H9 (cell line): ENCODE results near the gene ZBTB22. TPM values are rescaled to one million over a fixed set of nuclear protein-coding genes. Genes with fewer than 3 reads are reported as not detected.
A peak's percentile ranks its signal among the peaks of the same experiment; 100 is the strongest.

Experiments used
- DNase-seq: peaks from one replicate; pipeline ENCODE4 v3.0.0-alpha.2; 2017
- H2AFZ ChIP-seq: one replicate; pipeline ENCODE4 v1.6.1; 2013; ENCODE audit warnings: mild to moderate bottlenecking, low read length, control low read depth, moderate library complexity
- H2AK5ac ChIP-seq: 2 replicates; pipeline ENCODE4 v1.6.1; 2013; ENCODE audit warnings: low read length, control low read depth, mixed read lengths; ENCODE audit not compliant: insufficient read length
- H2BK120ac ChIP-seq: one replicate; pipeline ENCODE4 v1.6.1; 2013; ENCODE audit warnings: low read depth, mild to moderate bottlenecking, low read length, control low read depth, inconsistent platforms; ENCODE audit not compliant: poor library complexity, severe bottlenecking
- H2BK12ac ChIP-seq: 2 replicates; pipeline ENCODE4 v1.6.1; 2013; ENCODE audit warnings: low read length, control low read depth, mixed read lengths, low read depth; ENCODE audit not compliant: insufficient read length
- H2BK15ac ChIP-seq: 2 replicates; pipeline ENCODE4 v1.6.1; 2013; ENCODE audit warnings: low read depth, low read length, control low read depth
- H2BK20ac ChIP-seq: one replicate; pipeline ENCODE4 v1.6.1; 2013; ENCODE audit warnings: low read depth, mild to moderate bottlenecking, low read length, control low read depth, inconsistent platforms; ENCODE audit not compliant: poor library complexity, severe bottlenecking
- H2BK5ac ChIP-seq: 2 replicates; pipeline ENCODE4 v1.6.1; 2013; ENCODE audit warnings: low read length, control low read depth, mixed read lengths; ENCODE audit not compliant: insufficient read length
- H3K14ac ChIP-seq: 2 replicates; pipeline ENCODE4 v1.6.1; 2013; ENCODE audit warnings: low read length, control low read depth; ENCODE audit not compliant: insufficient read depth
- H3K18ac ChIP-seq: 2 replicates; pipeline ENCODE4 v1.6.1; 2013; ENCODE audit warnings: low read depth, mild to moderate bottlenecking, mixed read lengths, low read length, control low read depth; ENCODE audit not compliant: insufficient read length
- H3K23ac ChIP-seq: 2 replicates; pipeline ENCODE4 v1.6.1; 2013; ENCODE audit warnings: low read length, control low read depth, mixed read lengths, low read depth; ENCODE audit not compliant: insufficient read length
- H3K23me2 ChIP-seq: 2 replicates; pipeline ENCODE4 v1.6.1; 2013; ENCODE audit warnings: low read depth, mild to moderate bottlenecking, mixed read lengths, low read length, control low read depth; ENCODE audit not compliant: insufficient read length, poor library complexity, severe bottlenecking
- H3K27ac ChIP-seq: 2 replicates; pipeline ENCODE4 v1.5.1; 2013; ENCODE audit warnings: low read length, control low read depth, mixed read lengths, low read depth; ENCODE audit not compliant: insufficient read length
- H3K27me3 ChIP-seq: 2 replicates; pipeline ENCODE4 v1.6.1; 2013; ENCODE audit warnings: low read length, control low read depth, inconsistent platforms; ENCODE audit not compliant: insufficient read depth
- H3K4ac ChIP-seq: 2 replicates; pipeline ENCODE4 v1.6.1; 2013; ENCODE audit warnings: low read depth, mild to moderate bottlenecking, control low read depth, inconsistent platforms, low read length, moderate library complexity
- H3K4me1 ChIP-seq: 2 replicates; pipeline ENCODE4 v1.6.1; 2013; ENCODE audit warnings: low read length, control low read depth, inconsistent platforms; ENCODE audit not compliant: insufficient read depth
- H3K4me2 ChIP-seq: 2 replicates; pipeline ENCODE4 v1.6.1; 2013; ENCODE audit warnings: low read length, control low read depth, mixed read lengths; ENCODE audit not compliant: insufficient read length, insufficient read depth
- H3K56ac ChIP-seq: 2 replicates; pipeline ENCODE4 v1.6.1; 2013; ENCODE audit warnings: low read depth, mild to moderate bottlenecking, mixed read lengths, low read length, control low read depth; ENCODE audit not compliant: insufficient read length
- H3K79me1 ChIP-seq: 2 replicates; pipeline ENCODE4 v1.6.1; 2013; ENCODE audit warnings: low read depth, mild to moderate bottlenecking, moderate library complexity, low read length, control low read depth, inconsistent platforms; ENCODE audit not compliant: insufficient read depth, poor library complexity, severe bottlenecking
- H3K79me2 ChIP-seq: 2 replicates; pipeline ENCODE4 v1.6.1; 2013; ENCODE audit warnings: low read length, control low read depth, inconsistent platforms; ENCODE audit not compliant: insufficient read depth
- H3K9ac ChIP-seq: 2 replicates; pipeline ENCODE4 v1.6.1; 2013; ENCODE audit warnings: low read length, control low read depth, mixed read lengths; ENCODE audit not compliant: insufficient read length; ENCODE audit errors: extremely low read depth
- H3K9me3 ChIP-seq: one replicate; pipeline ENCODE4 v1.6.1; 2013; ENCODE audit warnings: low read depth, low read length, inconsistent platforms; ENCODE audit not compliant: control insufficient read depth
- H3T11ph ChIP-seq: one replicate; pipeline ENCODE4 v1.6.1; 2013; ENCODE audit warnings: mild to moderate bottlenecking, low read length, control low read depth, inconsistent platforms
- H4K20me1 ChIP-seq: one replicate; pipeline ENCODE4 v1.6.1; 2013; ENCODE audit not compliant: control insufficient read depth, insufficient read length, insufficient read depth
- H4K5ac ChIP-seq: 2 replicates; pipeline ENCODE4 v1.6.1; 2013; ENCODE audit warnings: low read depth, mild to moderate bottlenecking, mixed read lengths, low read length, control low read depth; ENCODE audit not compliant: insufficient read length
- H4K8ac ChIP-seq: replicated peaks from 2 replicates; pipeline ENCODE4 v1.6.1; 2013; ENCODE audit warnings: low read length, control low read depth, mixed read lengths, low read depth; ENCODE audit not compliant: insufficient read length
- H4K91ac ChIP-seq: 2 replicates; pipeline ENCODE4 v1.6.1; 2013; ENCODE audit warnings: low read depth, mild to moderate bottlenecking, moderate library complexity, mixed read lengths, low read length, control low read depth; ENCODE audit not compliant: insufficient read length
- H3K27ac Mint-ChIP-seq, 3 experiments: 2 replicates in 2 of 3; 3 replicates in 1 of 3; pipeline ENCODE4 v1.8.0; 2020 to 2021; ENCODE audit warnings: mixed read lengths in 3 of 3, mild to moderate bottlenecking in 1 of 3, moderate library complexity in 1 of 3
- H3K27me3 Mint-ChIP-seq: 2 replicates; pipeline ENCODE4 v1.8.0; 2021; ENCODE audit warnings: low read depth, mild to moderate bottlenecking, moderate library complexity, mixed read lengths
- H3K36me3 Mint-ChIP-seq, 3 experiments: 2 replicates in 2 of 3; 3 replicates in 1 of 3; pipeline ENCODE4 v1.8.0; 2020 to 2021; ENCODE audit warnings: low read depth in 3 of 3, mixed read lengths in 3 of 3; ENCODE audit not compliant: insufficient read depth in 1 of 3
- H3K4me1 Mint-ChIP-seq, 2 experiments: 2 replicates each; pipeline ENCODE4 v1.8.0; 2020; ENCODE audit warnings: mixed read lengths in 2 of 2
- H3K4me3 Mint-ChIP-seq, 2 experiments: 2 replicates in 1 of 2; 3 replicates in 1 of 2; pipeline ENCODE4 v1.8.0; 2020 to 2021; ENCODE audit warnings: mild to moderate bottlenecking in 2 of 2, mixed read lengths in 2 of 2, moderate library complexity in 1 of 2
- H3K9me3 Mint-ChIP-seq, 2 experiments: 2 replicates in 1 of 2; 3 replicates in 1 of 2; pipeline ENCODE4 v1.8.0; 2020; ENCODE audit warnings: mild to moderate bottlenecking in 2 of 2, mixed read lengths in 2 of 2, moderate library complexity in 1 of 2
- WGBS: extraction: QIAGEN DNeasy Blood & Tissue Kit; methylation state at CpG from one replicate; pipeline ENCODE4 v1.1.7; 2013; ENCODE audit warnings: missing lambda C conversion rate, low lambda C conversion rate, mixed read lengths; ENCODE audit not compliant: insufficient read length; ENCODE audit errors: extremely low coverage; 5-methylcytosine and 5-hydroxymethylcytosine counted together
- total RNA-seq: library from RNA; stranded (reverse); gene quantifications from 2 replicates; pipeline ENCODE4 v1.2.1, GENCODE V29; 2021
- TF ChIP-seq, protein P1 (sequence below): fragments of 200-600 bp; sonication (generic); conservative IDR thresholded peaks from 3 replicates; pipeline ENCODE4 v1.8.0; 2021; ENCODE audit warnings: antibody characterized with exemption, mild to moderate bottlenecking

The ZBTB22 gene
- total RNA-seq, 1 experiment from 2014 or later, result 8.1 TPM

DNA sequence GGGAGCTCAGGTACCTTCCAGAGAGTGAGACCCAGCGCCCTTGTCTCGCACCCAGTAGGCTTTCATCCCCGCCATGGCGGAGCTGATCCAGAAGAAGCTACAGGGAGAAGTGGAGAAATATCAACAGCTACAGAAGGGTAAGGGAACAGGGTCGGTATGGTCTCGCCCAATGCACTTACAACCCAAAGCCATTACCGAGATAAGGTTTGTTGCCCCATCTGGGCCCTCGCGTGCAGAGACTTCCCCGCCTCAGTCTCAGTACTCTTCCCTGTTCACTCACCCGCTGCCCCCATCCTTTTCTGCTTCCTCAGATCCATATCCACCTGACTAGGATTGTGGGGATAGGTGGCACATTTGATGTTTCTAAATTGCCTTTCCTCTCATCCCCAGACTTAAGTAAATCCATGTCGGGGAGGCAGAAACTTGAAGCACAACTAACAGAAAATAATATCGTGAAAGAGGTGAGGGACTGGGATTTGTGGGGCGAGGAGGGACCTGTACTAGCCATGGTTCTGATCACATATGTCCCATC, 27.7 kb downstream of the ZBTB22 start:
- Histone ChIP-seq H3K9ac (peak overlapping the region; percentile 53), H4K91ac (no peak overlapping the region), H3K4me1 (no peaks in the 10 kb centered on the region; the same call in 1 of the 2 replicates), H3K79me1 (peaks cover 8% of the 10 kb centered on the region), H3K79me2 (peaks cover 7% of the 10 kb centered on the region; the same call in 1 of the 2 replicates), H4K20me1 (no peaks in the 10 kb centered on the region), H3K4me2 (peak overlapping the region; percentile 74), H3K18ac (no peak overlapping the region), H3T11ph (no peak overlapping the region), H2BK5ac (no peak overlapping the region), H3K23ac (no peak overlapping the region), H2BK120ac (no peak overlapping the region), H4K8ac (no peak overlapping the region), H4K5ac (no peak overlapping the region), H2BK20ac (no peak overlapping the region), H2BK12ac (no peak overlapping the region), H3K4ac (no peak overlapping the region), H3K27ac (no peak overlapping the region), H3K23me2 (peaks cover 12% of the 10 kb centered on the region), H3K56ac (no peak overlapping the region), H2AK5ac (no peak overlapping the region), H2BK15ac (no peak overlapping the region), H3K27me3 (no peaks in the 10 kb centered on the region), H2AFZ (no peak overlapping the region), H3K14ac (no peak overlapping the region), H3K9me3 (no peaks in the 10 kb centered on the region)
- peaks cover 29 to 75% (median 54%) of the 10 kb centered on the region in 3 experiments for H3K36me3 Mint-ChIP-seq
- no peak for DNase-seq
- H3K27me3 Mint-ChIP-seq, result no peaks in the 10 kb centered on the region; the same call in 1 of the 2 replicates
- peak overlapping the region; percentile 88 to 97 (median 97); a peak in 5 of 7 replicates for H3K27ac Mint-ChIP-seq
- H3K4me1 Mint-ChIP-seq, result peaks cover 7 to 20% of the 10 kb centered on the region in 2 experiments
- H3K4me3 Mint-ChIP-seq, result peak overlapping the region; percentile 99 to 100
- WGBS, result no CpG with 5 or more reads among the region's 14 CpGs
- TF ChIP-seq, protein P1, sequence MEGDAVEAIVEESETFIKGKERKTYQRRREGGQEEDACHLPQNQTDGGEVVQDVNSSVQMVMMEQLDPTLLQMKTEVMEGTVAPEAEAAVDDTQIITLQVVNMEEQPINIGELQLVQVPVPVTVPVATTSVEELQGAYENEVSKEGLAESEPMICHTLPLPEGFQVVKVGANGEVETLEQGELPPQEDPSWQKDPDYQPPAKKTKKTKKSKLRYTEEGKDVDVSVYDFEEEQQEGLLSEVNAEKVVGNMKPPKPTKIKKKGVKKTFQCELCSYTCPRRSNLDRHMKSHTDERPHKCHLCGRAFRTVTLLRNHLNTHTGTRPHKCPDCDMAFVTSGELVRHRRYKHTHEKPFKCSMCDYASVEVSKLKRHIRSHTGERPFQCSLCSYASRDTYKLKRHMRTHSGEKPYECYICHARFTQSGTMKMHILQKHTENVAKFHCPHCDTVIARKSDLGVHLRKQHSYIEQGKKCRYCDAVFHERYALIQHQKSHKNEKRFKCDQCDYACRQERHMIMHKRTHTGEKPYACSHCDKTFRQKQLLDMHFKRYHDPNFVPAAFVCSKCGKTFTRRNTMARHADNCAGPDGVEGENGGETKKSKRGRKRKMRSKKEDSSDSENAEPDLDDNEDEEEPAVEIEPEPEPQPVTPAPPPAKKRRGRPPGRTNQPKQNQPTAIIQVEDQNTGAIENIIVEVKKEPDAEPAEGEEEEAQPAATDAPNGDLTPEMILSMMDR, result no peak
- H3K9me3 Mint-ChIP-seq, result no peaks in the 10 kb centered on the region
